GM19099 (cell line): Measurements from ENCODE around the gene WNT5A.

ENCODE experiments used
- POLR2A ChIP-seq: IDR thresholded peaks from 3 replicates; pipeline ENCODE4 v1.6.1; 2011; ENCODE audit warnings: low read depth; ENCODE audit not compliant: insufficient read length; ENCODE audit errors: extremely low read depth

The WNT5A gene

GRCh38 chr3:55515550-55516246 is 28.6 kb upstream of the WNT5A start:
- no peak for TF ChIP-seq POLR2A

DNA sequence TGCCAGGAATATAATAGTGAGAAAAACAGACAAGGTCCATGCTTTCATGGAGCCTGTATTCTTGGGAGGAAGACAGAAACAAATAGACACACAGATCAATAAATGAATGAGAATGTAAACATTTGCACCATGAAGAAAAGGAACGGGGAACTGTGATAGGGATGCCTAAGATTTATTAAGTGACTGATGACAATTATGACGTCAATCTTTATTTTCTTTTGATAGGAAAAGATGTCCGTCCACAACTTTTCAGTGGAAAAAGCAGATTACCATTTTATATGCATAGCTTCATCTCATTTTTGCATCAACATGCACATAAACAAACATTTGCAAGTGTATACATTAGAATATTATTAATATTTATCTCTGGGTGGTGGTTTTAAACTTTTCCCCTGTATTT is 27.9 kb upstream of the WNT5A start:
- TF ChIP-seq POLR2A = no peak

GRCh38 chr3:55512571-55513343 is 25.7 kb upstream of the WNT5A start:
- TF ChIP-seq POLR2A = no peak

DNA sequence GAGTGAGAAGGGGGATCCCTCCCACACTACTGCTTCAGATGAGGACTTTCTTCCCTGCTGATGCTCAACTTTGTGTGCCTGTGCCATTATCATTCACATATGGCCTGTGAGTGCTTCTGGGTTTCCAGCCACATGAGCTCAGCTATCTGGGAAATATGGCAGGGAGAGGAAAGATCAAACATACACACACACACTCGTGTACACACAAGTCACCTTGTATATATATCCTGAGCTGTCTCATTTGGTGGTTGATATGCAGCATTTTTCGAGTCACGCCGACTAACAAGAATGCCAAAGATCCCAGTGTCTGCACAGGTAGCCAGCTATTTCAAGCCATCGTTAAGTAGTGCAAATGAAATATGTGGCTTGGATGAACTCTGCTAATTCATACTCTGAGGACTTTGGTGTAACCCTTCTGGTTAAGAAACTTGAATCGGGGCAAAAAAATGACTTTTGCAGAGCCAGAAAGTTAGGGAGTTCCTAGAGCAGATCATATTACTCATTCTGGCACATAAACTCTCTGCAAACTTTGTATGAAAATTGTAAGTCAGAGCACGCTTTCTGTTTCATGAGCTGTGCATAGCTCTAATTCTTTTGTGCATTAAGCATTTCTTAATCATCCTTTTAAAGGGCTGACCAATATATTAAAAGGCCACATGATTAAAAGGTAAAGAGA is 24.9 kb upstream of the WNT5A start:
- TF ChIP-seq POLR2A = no peak

- TF ChIP-seq POLR2A = no peak
These were observed 21.2 kb upstream of the WNT5A start for GRCh38 chr3:55508335-55508734.

DNA sequence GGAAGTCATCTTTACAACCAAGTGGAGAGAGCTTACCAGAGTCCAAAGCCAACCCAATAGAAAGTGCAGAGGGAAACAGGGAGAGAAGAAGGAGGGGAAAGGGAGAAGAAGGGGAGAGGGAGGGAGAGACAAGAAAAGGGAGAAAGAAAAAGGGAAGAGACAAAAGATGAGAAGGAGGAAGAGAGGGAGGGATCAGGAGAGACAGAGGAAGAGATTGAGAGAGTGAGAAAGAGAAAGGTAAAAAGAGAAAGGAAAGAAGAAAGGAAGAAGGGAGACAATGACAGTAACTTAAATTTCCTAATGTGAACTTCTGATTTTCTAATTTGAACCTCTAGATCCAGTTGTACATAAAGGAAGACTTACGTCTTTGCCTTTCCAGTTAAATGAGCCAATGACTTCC is 20.7 kb upstream of the WNT5A start:
- TF ChIP-seq POLR2A = no peak

- TF ChIP-seq POLR2A = no peak
These were observed 18.7 kb upstream of the WNT5A start for GRCh38 chr3:55505776-55506175.

DNA sequence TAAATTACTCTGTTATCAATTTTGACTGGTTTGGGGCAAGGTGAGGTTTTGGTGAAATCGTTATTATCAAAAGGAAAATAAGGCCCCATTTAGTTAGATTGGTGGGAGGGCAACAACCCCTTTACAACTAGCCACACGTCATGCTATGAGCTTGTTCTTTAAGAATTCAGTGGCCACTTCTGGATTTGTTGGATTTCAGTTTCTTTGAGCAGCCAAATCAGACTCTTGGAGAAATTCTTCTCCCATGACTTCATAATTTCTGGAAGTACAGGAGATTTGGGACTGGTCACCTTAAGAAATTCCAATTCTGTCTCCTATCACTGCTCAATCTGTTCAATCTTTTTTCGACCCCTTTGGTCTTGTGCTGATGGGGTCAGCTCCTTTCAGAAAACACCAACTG is 14.8 kb upstream of the WNT5A start:
- TF ChIP-seq POLR2A = no peak

- TF ChIP-seq POLR2A = no peak
These were observed 13.6 kb upstream of the WNT5A start for GRCh38 chr3:55500555-55501330.

DNA sequence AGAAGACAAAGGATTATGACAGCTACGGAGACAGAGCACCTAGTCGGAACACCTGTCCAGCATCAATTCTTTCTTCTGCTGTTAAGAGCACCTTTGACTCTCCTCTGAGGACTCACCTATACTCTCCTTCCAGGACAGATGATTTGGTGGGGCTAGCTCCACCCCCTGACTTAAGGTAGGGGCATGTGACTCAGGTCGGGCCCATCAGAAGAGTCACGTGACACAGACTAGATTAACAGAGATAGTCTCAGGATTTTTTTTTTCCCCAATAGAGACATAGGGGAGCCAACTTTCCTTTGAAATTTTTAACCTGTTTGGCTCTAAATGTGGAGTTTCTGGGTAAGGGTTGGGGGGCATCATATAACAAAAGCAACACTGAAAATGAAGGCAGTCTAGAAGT is 11.4 kb upstream of the WNT5A start:
- TF ChIP-seq POLR2A = no peak

GRCh38 chr3:55497250-55497649 is 10.1 kb upstream of the WNT5A start:
- no peak for TF ChIP-seq POLR2A

DNA sequence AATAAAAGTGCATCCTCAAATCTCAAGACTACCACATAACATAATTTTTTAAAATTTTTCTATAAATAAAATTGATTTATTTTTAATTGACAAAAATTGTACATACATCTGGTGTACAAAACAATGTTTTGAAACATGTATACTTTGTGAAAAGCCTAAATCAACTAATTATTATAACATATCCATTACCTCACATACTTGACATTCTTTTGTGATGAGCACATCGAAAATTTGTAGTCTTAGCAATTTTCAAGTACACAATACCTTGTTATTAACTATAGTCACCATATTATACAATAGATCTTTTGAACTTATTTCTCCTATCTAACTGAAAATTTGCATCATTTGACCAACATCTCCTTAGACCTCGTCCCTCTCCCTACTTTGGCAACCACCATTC is 7.9 kb upstream of the WNT5A start:
- no peak for TF ChIP-seq POLR2A

GRCh38 chr3:55492976-55493375 is 5.9 kb upstream of the WNT5A start:
- TF ChIP-seq POLR2A = no peak

DNA sequence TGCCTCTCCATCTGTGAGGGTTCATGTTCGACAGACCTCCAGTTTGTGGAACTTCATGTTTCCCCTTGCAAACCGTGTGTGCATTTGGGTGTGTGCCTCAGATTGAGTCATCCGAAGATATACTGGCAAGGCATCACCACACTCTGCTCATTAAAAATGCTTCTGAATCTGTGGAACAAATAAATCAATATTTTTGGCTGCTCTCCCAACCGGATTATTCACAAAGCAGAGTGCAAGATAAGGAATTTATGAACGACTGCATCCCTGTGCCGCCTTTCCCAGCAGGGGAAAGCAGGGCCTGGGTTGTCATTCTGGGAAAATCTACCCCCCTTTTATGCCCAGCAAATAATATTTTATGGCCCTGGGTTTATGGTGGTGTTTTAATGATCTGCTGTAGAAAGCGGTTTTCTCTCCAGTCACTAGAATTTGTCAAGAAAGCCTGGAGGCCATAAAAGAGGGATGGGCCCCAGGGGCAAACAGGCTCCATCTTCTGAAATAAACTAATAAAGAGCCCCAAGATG is 4.2 kb upstream of the WNT5A start:
- TF ChIP-seq POLR2A = no peak
